Stimulated activated CD8-positive, alpha-beta memory T cell treated with anti-CD3 and anti-CD28 coated beads, Interleukin-12 subunit alpha, Interleukin-12 subunit beta, amount 100 ng/mL, for 24 hours (primary cell): ENCODE measurements around the gene CFAP20DC.
"Not testable (repeated sequence)": the region's sequence is repeated elsewhere in the genome, so short reads cannot be mapped to it uniquely, and the experiment has no call there.

ENCODE experiments used
- DNase-seq: peaks from one replicate; pipeline ENCODE4 v3.0.0-alpha.2; 2020; ENCODE audit errors: extremely low read depth

The CFAP20DC gene

DNA sequence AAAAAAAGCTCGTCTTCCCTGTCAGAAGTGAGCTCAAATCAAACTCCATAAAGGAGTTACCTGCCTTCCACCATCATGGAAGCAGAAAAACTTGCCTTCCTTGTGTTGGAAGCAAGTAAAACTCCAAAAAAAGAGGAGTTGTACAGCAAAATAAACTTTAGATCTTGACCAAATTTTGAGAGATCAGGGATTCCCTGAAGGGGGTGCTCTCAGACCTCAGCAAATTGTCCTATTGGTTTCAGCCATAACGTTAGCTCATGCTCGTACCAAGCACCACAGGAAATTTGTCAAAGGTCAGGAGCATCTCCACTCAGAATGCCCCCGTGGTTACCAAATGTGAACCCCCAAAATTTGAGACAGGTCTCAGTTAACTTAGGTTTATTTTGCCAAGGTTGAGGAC is 354.5 kb downstream of the CFAP20DC start:
- not testable (repeated sequence) for DNase-seq

DNA sequence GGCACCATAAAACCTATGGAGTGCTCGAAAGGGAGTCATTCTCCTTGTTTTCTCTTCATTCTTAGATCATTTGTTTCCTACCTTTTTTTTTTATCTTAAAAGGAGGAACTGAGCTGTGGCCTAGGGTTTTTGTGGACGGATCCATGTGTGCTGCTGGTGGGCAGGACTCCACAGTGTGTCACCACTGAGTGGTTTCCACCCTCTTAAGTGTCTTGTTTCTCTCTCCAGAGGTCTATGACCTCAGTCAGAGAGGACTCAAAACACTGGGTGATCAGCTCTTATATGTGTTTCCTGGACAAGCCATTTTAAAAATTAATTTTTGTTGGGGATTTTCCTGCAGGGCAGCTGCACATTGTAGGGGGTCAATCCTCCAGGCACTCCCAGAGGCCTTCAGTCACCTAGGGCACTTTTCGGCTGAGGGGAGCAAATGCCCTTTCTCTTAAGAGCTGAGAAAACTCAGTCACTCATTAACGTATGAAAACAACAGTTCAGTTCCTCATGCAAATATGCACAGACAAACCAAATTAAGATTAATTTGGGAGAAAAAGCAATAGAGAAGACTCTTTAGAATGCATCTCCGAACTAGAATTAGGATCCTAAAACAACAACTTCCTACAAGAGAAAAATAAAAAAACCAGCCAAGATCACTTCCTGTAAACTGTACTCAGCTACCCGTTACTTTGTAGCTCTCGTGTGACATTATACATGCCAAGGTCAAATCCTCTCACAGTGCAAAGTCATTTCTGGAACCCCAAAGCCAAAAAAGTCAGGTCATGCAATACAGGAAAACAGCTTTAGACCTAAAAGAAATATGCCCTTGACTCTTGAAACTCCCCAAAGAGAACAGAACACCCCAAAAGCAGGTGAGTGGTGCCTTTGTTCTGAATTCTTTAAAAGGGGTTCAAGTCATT is 355.6 kb downstream of the CFAP20DC start:
- no peak for DNase-seq

DNA sequence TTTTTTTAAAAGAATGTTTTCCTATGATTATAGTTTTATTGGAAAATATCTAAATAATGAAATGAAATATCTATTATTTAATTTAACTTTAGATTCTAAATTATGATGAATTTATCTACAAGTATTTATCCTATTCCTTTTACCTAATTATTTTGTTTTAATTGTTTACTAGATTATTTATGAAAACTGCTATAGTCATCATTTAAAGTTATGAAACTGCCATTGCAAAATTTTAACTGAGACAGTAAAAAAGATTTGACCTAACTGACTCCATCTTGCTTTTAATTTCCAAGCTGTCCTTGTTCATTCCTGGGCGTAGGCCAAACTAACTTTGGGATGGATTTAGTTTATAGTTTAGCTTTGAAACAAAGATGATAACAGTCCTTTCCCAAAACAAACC is 357.3 kb downstream of the CFAP20DC start:
- no peak for DNase-seq
